HG03520 (cell line): ENCODE data around the gene CMTM4.
"Not testable (repeated sequence)": the region's sequence is repeated elsewhere in the genome, so short reads cannot be mapped to it uniquely, and the experiment has no call there.

Source experiments
- ATAC-seq: cut with Tn5 transposase; IDR thresholded peaks from one replicate; pipeline ENCODE4 v1.9.1; 2021; ENCODE audit warnings: mild to moderate bottlenecking, moderate library complexity; ENCODE audit not compliant: unreplicated experiment

CMTM4 gene

GRCh38 chr16:66649167-66649566 lies 47.4 kb downstream of the CMTM4 start:
- ATAC-seq = no peak

- no peak for ATAC-seq
These were observed 48.7 kb downstream of the CMTM4 start for GRCh38 chr16:66647866-66648265.

GRCh38 chr16:66641387-66641786 lies 55.2 kb downstream of the CMTM4 start:
- no peak for ATAC-seq

GRCh38 chr16:66640724-66641314 lies 55.7 kb downstream of the CMTM4 start:
- no peak for ATAC-seq

GRCh38 chr16:66639091-66639885 lies 57.3 kb downstream of the CMTM4 start:
- ATAC-seq = no peak

GRCh38 chr16:66637806-66638205 lies 58.7 kb downstream of the CMTM4 start:
- no peak for ATAC-seq

- no peak for ATAC-seq
These were observed 60.3 kb downstream of the CMTM4 start for GRCh38 chr16:66636199-66636598.

GRCh38 chr16:66635406-66635805 lies 61.1 kb downstream of the CMTM4 start:
- no peak for ATAC-seq

GRCh38 chr16:66634527-66635196 lies 61.9 kb downstream of the CMTM4 start:
- no peak for ATAC-seq

- not testable (repeated sequence) for ATAC-seq
These were observed 65.0 kb downstream of the CMTM4 start for GRCh38 chr16:66631558-66631957.

- not testable (repeated sequence) for ATAC-seq
These were observed 65.8 kb downstream of the CMTM4 start for GRCh38 chr16:66630561-66631260.

GRCh38 chr16:66629856-66630255 lies 66.7 kb downstream of the CMTM4 start:
- no peak for ATAC-seq

GRCh38 chr16:66627611-66628378 lies 68.7 kb downstream of the CMTM4 start:
- not testable (repeated sequence) for ATAC-seq

GRCh38 chr16:66623755-66624154 lies 72.8 kb downstream of the CMTM4 start:
- ATAC-seq = no peak

- no peak for ATAC-seq
These were observed 73.7 kb downstream of the CMTM4 start for GRCh38 chr16:66622863-66623262.

- no peak for ATAC-seq
These were observed 74.6 kb downstream of the CMTM4 start for GRCh38 chr16:66621973-66622372.

GRCh38 chr16:66620429-66620795 lies 76.1 kb downstream of the CMTM4 start:
- no peak for ATAC-seq

GRCh38 chr16:66619534-66620428 lies 76.8 kb downstream of the CMTM4 start:
- no peak for ATAC-seq

- ATAC-seq = no peak
These were observed 77.8 kb downstream of the CMTM4 start for GRCh38 chr16:66618588-66619375.
